Activated CD4-positive, alpha-beta T cell treated with anti-CD3 and anti-CD28 coated beads, Interleukin-2, amount 10 ng/mL, durations not matched to agents 24 days and 14 days (primary cell): ENCODE results near the gene CHRNA9. TPM values are rescaled to one million over a fixed set of nuclear protein-coding genes. Genes with fewer than 3 reads are reported as not detected.
"Not testable (repeated sequence)": the region's sequence is repeated elsewhere in the genome, so short reads cannot be mapped to it uniquely, and the experiment has no call there.

ENCODE experiments used
- DNase-seq: peaks from one replicate; pipeline ENCODE4 v3.0.0; 2022
- H3K27ac Mint-ChIP-seq: one replicate; pipeline ENCODE4 v1.8.0; 2022; ENCODE audit warnings: mild to moderate bottlenecking, mixed read lengths
- H3K27me3 Mint-ChIP-seq: one replicate; pipeline ENCODE4 v1.8.0; 2022; ENCODE audit warnings: mixed read lengths
- H3K36me3 Mint-ChIP-seq: one replicate; pipeline ENCODE4 v1.8.0; 2022; ENCODE audit warnings: low read depth, mild to moderate bottlenecking, mixed read lengths
- H3K4me1 Mint-ChIP-seq: one replicate; pipeline ENCODE4 v1.8.0; 2021; ENCODE audit warnings: mixed read lengths
- H3K4me3 Mint-ChIP-seq: one replicate; pipeline ENCODE4 v1.8.0; 2022; ENCODE audit warnings: mild to moderate bottlenecking, moderate library complexity, mixed read lengths
- H3K9me3 Mint-ChIP-seq: one replicate; pipeline ENCODE4 v1.8.0; 2021; ENCODE audit warnings: mixed read lengths
- intact Hi-C: fragments of 100-400 bp; cut with micrococcal nuclease; formaldehyde crosslinking; loops from one replicate; pipeline ENCODE4 v1.15.1; 2023
- total RNA-seq: library from RNA; stranded (reverse); gene quantifications from 2 replicates; pipeline ENCODE4 v1.2.3, GENCODE V29; 2022

The CHRNA9 gene
- total RNA-seq, 1 donor from 2014 or later = not detected

DNA sequence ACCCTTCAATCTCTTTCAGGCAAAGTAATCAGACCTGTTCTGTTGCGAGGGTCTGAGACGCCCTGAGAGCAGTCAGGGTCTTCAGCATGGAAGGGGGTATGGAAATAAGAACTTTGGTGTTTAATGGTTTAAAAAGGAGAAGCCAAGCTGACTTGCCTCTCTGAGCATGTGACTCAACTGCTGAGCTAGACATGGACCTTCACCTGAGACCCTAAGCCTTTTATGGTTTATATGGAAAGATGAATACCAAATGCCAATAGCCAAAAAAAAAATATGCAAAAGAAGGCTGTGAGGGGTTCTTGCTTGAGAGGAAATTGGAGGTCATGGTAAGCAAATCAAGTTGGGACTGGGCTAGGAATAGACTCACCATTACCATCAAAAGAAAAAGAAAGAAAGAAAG, 30.6 kb downstream of the CHRNA9 start:
- no peak for DNase-seq
- Mint-ChIP-seq H3K4me3 (no peak overlapping the region), H3K4me1 (no peaks in the 10 kb centered on the region), H3K27me3 (no peaks in the 10 kb centered on the region), H3K9me3 (peaks cover 4% of the 10 kb centered on the region), H3K27ac (no peak overlapping the region), H3K36me3 (no peaks in the 10 kb centered on the region)
- intact Hi-C loops = no loop called here

GRCh38 chr4:40367451-40367850, 32.3 kb downstream of the CHRNA9 start:
- no peaks in the 10 kb centered on the region for H3K27me3 Mint-ChIP-seq

DNA sequence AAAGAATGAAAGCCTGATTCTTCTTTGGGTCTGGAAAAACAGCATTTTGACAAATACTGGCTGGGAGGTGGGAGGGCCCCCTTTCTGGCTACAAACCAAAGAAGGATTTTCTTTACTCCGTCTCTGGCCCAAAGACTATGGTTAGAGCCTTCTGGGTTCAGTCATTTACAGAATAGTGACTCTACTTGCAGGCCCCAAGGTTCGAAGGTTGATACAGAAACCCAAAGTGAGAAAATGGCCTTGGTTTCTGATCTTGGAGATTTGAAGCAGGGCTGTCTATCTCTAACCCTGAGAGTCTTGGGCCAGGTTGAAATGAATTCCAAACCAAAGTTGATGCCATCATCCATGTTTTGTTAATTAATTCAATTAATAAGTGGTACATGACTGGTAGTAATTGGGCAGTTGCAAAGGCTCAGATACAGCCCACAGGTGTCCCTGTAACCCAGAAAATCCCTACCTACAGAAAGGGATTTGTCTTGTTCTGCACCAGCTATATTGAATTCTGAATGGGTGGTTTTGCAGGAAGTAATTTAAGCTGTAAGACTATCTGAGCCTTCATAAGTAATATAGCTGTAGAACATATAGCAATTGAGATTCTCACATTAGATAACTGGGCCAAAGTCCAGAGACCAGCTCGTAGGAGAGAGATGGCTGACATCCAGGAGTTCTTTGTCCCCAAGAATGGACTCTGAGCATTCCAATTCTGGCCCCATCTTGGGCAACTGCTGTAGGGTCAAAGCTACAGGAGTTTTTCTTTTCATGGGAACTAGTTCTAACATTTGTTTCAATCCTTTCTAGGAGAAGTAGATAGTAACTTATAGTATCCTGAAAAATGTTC, 34.5 kb downstream of the CHRNA9 start:
- no peak overlapping the region for H3K27ac Mint-ChIP-seq
- no peaks in the 10 kb centered on the region for H3K9me3 Mint-ChIP-seq
- no peaks in the 10 kb centered on the region for H3K27me3 Mint-ChIP-seq
- intact Hi-C loops = no loop called here
- H3K4me1 Mint-ChIP-seq = no peaks in the 10 kb centered on the region
- H3K4me3 Mint-ChIP-seq = no peak overlapping the region
- no peaks in the 10 kb centered on the region for H3K36me3 Mint-ChIP-seq
- DNase-seq = no peak

More at GRCh38 chr4:40367451-40367850, 32.3 kb downstream of the CHRNA9 start:
- Mint-ChIP-seq H3K4me3 (no peak overlapping the region), H3K36me3 (no peaks in the 10 kb centered on the region), H3K9me3 (no peaks in the 10 kb centered on the region), H3K27ac (no peak overlapping the region), H3K4me1 (no peaks in the 10 kb centered on the region)
- intact Hi-C loops = no loop called here
- DNase-seq = no peak

DNA sequence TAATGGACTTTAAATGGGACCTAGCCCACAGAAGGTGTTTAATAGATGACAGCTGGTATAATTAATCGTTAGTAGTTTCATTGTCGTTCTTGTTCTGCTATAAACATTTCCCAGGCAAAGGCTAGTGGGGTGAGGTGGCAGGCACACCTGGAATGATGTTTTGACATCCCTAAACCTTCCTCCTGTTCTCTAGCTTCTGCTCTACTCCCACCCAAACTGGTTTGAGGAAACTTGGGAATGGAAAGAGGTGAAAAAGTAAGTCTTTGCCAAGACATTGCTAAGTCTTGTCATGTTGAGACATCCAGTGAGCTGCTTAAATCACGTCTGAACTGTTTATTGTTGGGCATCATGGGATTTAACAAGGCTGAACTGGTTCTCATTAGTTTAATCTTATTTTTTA, 37.5 kb downstream of the CHRNA9 start:
- intact Hi-C loops = no loop called here
- Mint-ChIP-seq H3K4me1 (no peaks in the 10 kb centered on the region), H3K36me3 (no peaks in the 10 kb centered on the region), H3K27me3 (no peaks in the 10 kb centered on the region), H3K9me3 (no peaks in the 10 kb centered on the region), H3K4me3 (no peak overlapping the region), H3K27ac (no peak overlapping the region)
- no peak for DNase-seq

DNA sequence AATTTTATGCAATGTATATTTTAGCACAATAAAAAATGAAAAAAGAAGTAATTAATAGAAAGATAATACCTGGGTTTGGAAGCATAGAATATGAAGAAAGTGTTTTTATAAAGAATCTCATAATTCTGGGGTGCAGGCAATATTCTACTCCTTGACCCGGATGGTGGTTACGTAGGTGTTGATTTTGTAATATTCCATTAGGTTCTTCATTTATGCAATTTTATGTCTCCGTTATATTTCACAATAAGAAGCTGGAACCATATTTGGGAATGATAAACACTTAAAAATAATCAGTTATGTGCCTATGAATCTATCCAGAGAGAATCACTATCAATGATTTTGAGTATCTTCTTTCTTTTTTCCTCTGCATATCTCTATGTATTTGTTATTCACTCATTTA, 38.5 kb downstream of the CHRNA9 start:
- no peaks in the 10 kb centered on the region for H3K4me1 Mint-ChIP-seq
- no peak overlapping the region for H3K27ac Mint-ChIP-seq
- no peaks in the 10 kb centered on the region for H3K27me3 Mint-ChIP-seq
- no peak overlapping the region for H3K4me3 Mint-ChIP-seq
- no peaks in the 10 kb centered on the region for H3K36me3 Mint-ChIP-seq
- no peak for DNase-seq
- no peaks in the 10 kb centered on the region for H3K9me3 Mint-ChIP-seq
- intact Hi-C loops = no loop called here

DNA sequence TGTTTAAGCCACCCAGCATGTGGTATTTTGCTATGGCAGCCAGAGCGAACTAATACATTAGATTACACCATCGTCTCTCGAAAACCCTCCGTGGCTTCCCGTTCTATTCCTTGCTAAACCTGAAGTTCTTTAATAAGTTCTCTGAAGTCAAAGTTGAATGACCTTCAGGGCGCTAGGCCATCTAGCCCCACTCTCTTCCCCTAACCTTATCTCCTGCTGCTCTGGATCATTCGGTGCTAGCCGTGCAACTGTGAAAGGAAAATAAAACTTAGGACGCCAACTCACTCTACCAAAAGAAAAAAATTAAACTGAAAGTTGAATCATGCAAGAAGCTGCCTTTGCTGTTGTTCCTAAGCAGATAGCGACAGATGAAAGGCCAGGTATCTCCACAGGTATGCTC, 40.0 kb downstream of the CHRNA9 start:
- Mint-ChIP-seq H3K4me3 (no peak overlapping the region), H3K36me3 (no peaks in the 10 kb centered on the region), H3K27ac (no peak overlapping the region), H3K27me3 (no peaks in the 10 kb centered on the region), H3K4me1 (no peaks in the 10 kb centered on the region), H3K9me3 (no peaks in the 10 kb centered on the region)
- intact Hi-C loops = no loop called here
- DNase-seq = no peak

- Mint-ChIP-seq H3K27ac (no peak overlapping the region), H3K36me3 (no peaks in the 10 kb centered on the region), H3K4me3 (no peak overlapping the region), H3K4me1 (no peaks in the 10 kb centered on the region), H3K9me3 (no peaks in the 10 kb centered on the region), H3K27me3 (no peaks in the 10 kb centered on the region)
- intact Hi-C loops = no loop called here
- DNase-seq = no peak
Observed at GRCh38 chr4:40375620-40376019, 40.5 kb downstream of the CHRNA9 start.

- Mint-ChIP-seq H3K36me3 (no peaks in the 10 kb centered on the region), H3K27me3 (peaks cover 7% of the 10 kb centered on the region), H3K27ac (no peak overlapping the region), H3K4me1 (no peaks in the 10 kb centered on the region), H3K9me3 (peaks cover 4% of the 10 kb centered on the region), H3K4me3 (no peak overlapping the region)
- DNase-seq = no peak
- intact Hi-C loops = no loop called here
Observed at GRCh38 chr4:40377512-40378365, 42.6 kb downstream of the CHRNA9 start.

DNA sequence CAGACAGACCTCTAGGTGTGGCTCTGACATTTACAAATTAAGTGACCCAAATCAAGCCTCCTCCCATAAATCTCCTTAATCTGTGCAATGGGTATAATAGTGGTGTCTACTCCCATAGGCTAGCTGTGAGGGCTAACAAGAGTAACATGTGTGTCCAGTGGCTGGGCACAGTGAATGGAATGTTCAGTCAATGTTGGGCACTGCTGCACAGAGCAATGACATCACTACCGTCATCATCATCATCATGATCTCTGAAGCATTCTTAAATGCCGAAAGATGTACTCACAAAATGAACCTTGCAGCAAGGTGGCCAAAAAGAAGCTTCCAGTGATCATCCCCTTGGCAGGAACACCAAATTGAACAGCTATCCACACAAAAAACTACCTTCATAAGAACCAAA, 43.5 kb downstream of the CHRNA9 start:
- H3K4me3 Mint-ChIP-seq = no peak overlapping the region

DNA sequence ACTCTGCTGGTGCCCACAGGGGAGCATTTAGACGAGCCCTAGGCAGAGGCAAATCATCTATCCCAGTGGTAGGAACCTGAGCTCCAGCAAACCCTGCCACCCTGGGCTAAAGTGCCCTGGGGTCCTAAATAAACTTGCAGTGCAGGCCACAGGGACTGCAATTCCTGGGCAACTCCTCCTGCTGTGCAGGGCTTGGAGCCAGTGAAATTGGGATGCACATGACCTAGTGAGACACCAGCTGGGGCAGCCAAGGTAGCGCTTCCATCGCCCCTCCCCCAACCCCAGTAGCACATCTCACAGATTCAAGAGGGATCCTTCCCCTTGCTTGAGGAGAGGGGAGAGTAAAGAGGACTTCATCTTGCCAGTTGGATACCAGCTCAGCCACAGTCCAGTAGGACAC, 44.1 kb downstream of the CHRNA9 start:
- DNase-seq = no peak
- H3K4me1 Mint-ChIP-seq = no peaks in the 10 kb centered on the region
- peaks cover 7% of the 10 kb centered on the region for H3K27me3 Mint-ChIP-seq
- no peak overlapping the region for H3K4me3 Mint-ChIP-seq
- no peaks in the 10 kb centered on the region for H3K36me3 Mint-ChIP-seq
- intact Hi-C loops = no loop called here
- H3K9me3 Mint-ChIP-seq = peaks cover 4% of the 10 kb centered on the region
- H3K27ac Mint-ChIP-seq = no peak overlapping the region

More for the DNA sequence above, 43.5 kb downstream of the CHRNA9 start:
- H3K27ac Mint-ChIP-seq = no peak overlapping the region
- DNase-seq = no peak
- peaks cover 4% of the 10 kb centered on the region for H3K9me3 Mint-ChIP-seq
- intact Hi-C loops = no loop called here
- H3K36me3 Mint-ChIP-seq = no peaks in the 10 kb centered on the region
- H3K27me3 Mint-ChIP-seq = peaks cover 7% of the 10 kb centered on the region
- H3K4me1 Mint-ChIP-seq = no peaks in the 10 kb centered on the region

DNA sequence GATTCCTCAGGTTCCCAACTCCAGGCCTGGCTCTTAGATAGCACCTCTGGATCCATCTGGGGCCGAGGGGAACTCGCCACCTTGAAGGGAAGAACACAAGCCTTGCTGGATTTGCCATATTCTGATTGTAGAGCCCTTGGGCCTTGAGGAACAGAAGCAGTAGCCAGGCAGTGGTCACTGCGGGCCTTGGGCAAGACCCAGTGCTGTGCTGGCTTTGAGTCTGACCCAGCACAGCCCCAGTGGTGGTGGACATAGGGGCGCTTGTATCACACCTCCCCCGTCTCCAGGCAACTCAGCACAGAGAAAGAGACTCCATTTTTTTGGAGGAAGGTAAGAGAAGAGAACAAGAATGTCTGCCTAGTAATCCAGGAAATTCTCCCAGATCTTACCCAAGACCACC, 45.5 kb downstream of the CHRNA9 start:
- H3K4me1 Mint-ChIP-seq = peaks cover 4% of the 10 kb centered on the region
- H3K27me3 Mint-ChIP-seq = peaks cover 9% of the 10 kb centered on the region
- intact Hi-C loops = no loop called here
- no peak for DNase-seq
- H3K36me3 Mint-ChIP-seq = no peaks in the 10 kb centered on the region
- H3K9me3 Mint-ChIP-seq = peaks cover 4% of the 10 kb centered on the region
- no peak overlapping the region for H3K4me3 Mint-ChIP-seq
- no peak overlapping the region for H3K27ac Mint-ChIP-seq

DNA sequence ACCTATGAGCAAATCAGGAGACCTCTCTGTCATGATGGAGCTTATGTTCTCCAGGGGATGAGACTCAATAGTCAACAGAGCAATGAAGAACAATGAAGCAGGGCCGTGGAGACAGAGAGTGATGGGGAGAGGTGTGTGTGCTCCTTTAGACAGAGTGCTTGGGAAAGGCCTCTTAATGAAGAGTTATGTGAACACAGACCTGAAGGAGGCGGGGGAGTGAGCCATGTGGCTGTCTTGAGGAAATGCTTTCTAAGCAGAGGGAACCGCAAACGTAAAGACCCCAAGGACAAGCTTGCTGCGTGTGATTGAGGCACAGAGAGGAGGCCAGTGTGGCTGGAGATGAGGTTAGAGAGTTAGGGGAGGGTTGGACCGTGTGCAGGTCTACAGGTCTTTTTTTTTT, 53.1 kb downstream of the CHRNA9 start:
- no peak for DNase-seq
- Mint-ChIP-seq H3K9me3 (no peaks in the 10 kb centered on the region), H3K4me3 (no peak overlapping the region), H3K27ac (no peak overlapping the region), H3K27me3 (peaks cover 8% of the 10 kb centered on the region), H3K36me3 (no peaks in the 10 kb centered on the region), H3K4me1 (peaks cover 4% of the 10 kb centered on the region)
- intact Hi-C loops = no loop called here

DNA sequence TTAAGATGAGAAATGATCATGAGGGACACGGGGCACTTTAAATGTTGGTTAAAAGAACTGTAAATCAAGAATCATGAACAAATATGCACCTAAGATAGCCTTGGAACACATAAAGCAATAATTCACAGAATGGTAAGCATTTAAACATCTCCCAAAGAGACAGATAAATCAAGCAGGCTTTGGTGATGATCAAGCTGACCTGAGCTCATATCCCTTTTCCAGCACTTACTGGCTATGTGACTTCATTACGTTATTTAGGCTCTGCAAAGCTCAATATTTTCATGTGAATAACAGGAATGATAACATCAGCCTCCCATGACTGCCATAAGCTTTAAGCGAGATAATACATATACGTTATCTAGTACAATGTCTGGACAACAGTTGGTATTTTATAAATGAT, 54.9 kb downstream of the CHRNA9 start:
- no peaks in the 10 kb centered on the region for H3K9me3 Mint-ChIP-seq
- intact Hi-C loops = no loop called here
- H3K36me3 Mint-ChIP-seq = no peaks in the 10 kb centered on the region
- no peak overlapping the region for H3K4me3 Mint-ChIP-seq
- H3K27ac Mint-ChIP-seq = no peak overlapping the region
- peaks cover 3% of the 10 kb centered on the region for H3K4me1 Mint-ChIP-seq
- DNase-seq = no peak
- peaks cover 8% of the 10 kb centered on the region for H3K27me3 Mint-ChIP-seq

GRCh38 chr4:40392241-40392640, 57.1 kb downstream of the CHRNA9 start:
- H3K27ac Mint-ChIP-seq, H3K36me3 Mint-ChIP-seq, intact Hi-C loops, H3K9me3 Mint-ChIP-seq, H3K4me3 Mint-ChIP-seq, H3K4me1 Mint-ChIP-seq, H3K27me3 Mint-ChIP-seq, DNase-seq: not testable (repeated sequence)
